Keratinocyte (primary cell): Measurements from ENCODE around the gene MRPL41.

Source experiments
- CTCF ChIP-seq, 3 experiments: IDR thresholded peaks in 1 of 3; conservative IDR thresholded peaks in 1 of 3; optimal IDR thresholded peaks in 1 of 3; 2 replicates in 2 of 3; 3 replicates in 1 of 3; pipeline versions ENCODE3 to v1.5.1; 2011; ENCODE audit warnings: low read length in 3 of 3, mild to moderate bottlenecking in 3 of 3, moderate library complexity in 2 of 3, control low read depth in 1 of 3, inconsistent platforms in 1 of 3; ENCODE audit not compliant: insufficient read depth in 2 of 3; ENCODE audit errors: extremely low read depth in 1 of 3
- EZH2 ChIP-seq: IDR thresholded peaks from one replicate; pipeline ENCODE4 v1.6.1; 2012; ENCODE audit warnings: inconsistent platforms, mild to moderate bottlenecking, low read length, moderate library complexity

- TF ChIP-seq EZH2, result no peak
- TF ChIP-seq CTCF (optimal IDR thresholded peaks at IDR 0.05 in 1 of 3, IDR thresholded peaks at IDR 0.05 in 1 of 3, conservative IDR thresholded peaks at IDR 0.05 in 1 of 3; ENCODE audit: extremely low read depth in 1 of 3, insufficient read depth in 2 of 3, low read length in 3 of 3), result no peak
These were observed 44.9 kb upstream of the MRPL41 start for GRCh38 chr9:137506702-137507171.
